B cell (primary cell): ENCODE results near the gene KATNAL1. TPM values are rescaled to one million over a fixed set of nuclear protein-coding genes. Genes with fewer than 3 reads are reported as not detected.

Experiments used
- ATAC-seq: fragments of 200-7000 bp; cut with Tn5 transposase; one replicate; pipeline ENCODE4 v1.10.0; 2021; ENCODE audit warnings: low read depth, mild to moderate bottlenecking, moderate number of reproducible peaks, moderate library complexity
- CTCF ChIA-PET: fragments of 350-600 bp; sonication (Branson Sonifier 250); formaldehyde crosslinking; loops from one replicate; lab custom pipeline; 2021; ENCODE audit warnings: antibody characterized with exemption, inconsistent platforms; lab: Charles Lee
- POLR2A ChIA-PET: fragments of 350-600 bp; sonication (Branson Sonifier 250); formaldehyde crosslinking; loops from one replicate; lab custom pipeline; 2021; ENCODE audit warnings: antibody characterized with exemption; lab: Charles Lee
- DNase-seq: peaks from one replicate; pipeline ENCODE4 v3.0.0; 2013
- H2AFZ ChIP-seq: 2 replicates; pipeline ENCODE4 v1.6.1; 2012; ENCODE audit warnings: mild to moderate bottlenecking, low read depth, low read length; ENCODE audit not compliant: insufficient read depth, poor library complexity, severe bottlenecking
- H3K27ac ChIP-seq, 2 donors: 1 replicate in 1 of 2; 2 replicates in 1 of 2; pipeline ENCODE4 v1.5.1; 2012 to 2013; ENCODE audit warnings: low read length in 2 of 2, mild to moderate bottlenecking in 2 of 2, moderate library complexity in 1 of 2
- H3K27me3 ChIP-seq, 4 experiments: fragments of 200-600 bp in 1 of 4; sonication (generic) in 1 of 4; replicated peaks in 1 of 4; 1 replicate in 2 of 4; 2 replicates in 2 of 4; pipeline versions ENCODE4 v1.6.1 to v1.7.0; 2013 to 2016; ENCODE audit warnings: low read length in 3 of 4, mild to moderate bottlenecking in 2 of 4, mixed read lengths in 1 of 4, moderate library complexity in 1 of 4; ENCODE audit not compliant: insufficient read depth in 4 of 4, control insufficient read depth in 3 of 4; ENCODE audit errors: control extremely low read depth in 1 of 4
- H3K36me3 ChIP-seq, 2 experiments: replicated peaks in 1 of 2; 1 replicate in 1 of 2; 2 replicates in 1 of 2; pipeline versions ENCODE4 v1.6.1 to v1.7.1; 2013; ENCODE audit warnings: low read length in 1 of 2; ENCODE audit not compliant: insufficient read depth in 2 of 2, control insufficient read depth in 1 of 2; ENCODE audit errors: control extremely low read depth in 1 of 2, extremely low read depth in 1 of 2
- H3K4me1 ChIP-seq, 2 donors: fragments of 200-600 bp in 1 of 2; sonication (generic) in 1 of 2; 1 replicate in 1 of 2; 2 replicates in 1 of 2; pipeline versions ENCODE4 v1.5.1 to v1.6.1; 2013 to 2017; ENCODE audit warnings: low read length in 2 of 2; ENCODE audit not compliant: control insufficient read depth in 2 of 2, insufficient read depth in 2 of 2
- H3K4me2 ChIP-seq: replicated peaks from 2 replicates; pipeline ENCODE3; 2012; ENCODE audit warnings: mild to moderate bottlenecking, low read depth, low read length; ENCODE audit not compliant: poor library complexity, severe bottlenecking
- H3K4me3 ChIP-seq, 5 experiments: fragments of 200-600 bp in 1 of 5; sonication (generic) in 1 of 5; 1 replicate in 3 of 5; 2 replicates in 2 of 5; pipeline versions ENCODE4 v1.5.1 to v1.7.0; 2011 to 2016; ENCODE audit warnings: low read length in 4 of 5, mild to moderate bottlenecking in 4 of 5, low read depth in 2 of 5, control low read depth in 1 of 5, moderate library complexity in 1 of 5; ENCODE audit not compliant: insufficient read depth in 1 of 5; ENCODE audit errors: control extremely low read depth in 1 of 5, extremely low read depth in 1 of 5
- H3K79me2 ChIP-seq: fragments of 200-600 bp; sonication (generic); one replicate; pipeline ENCODE4 v1.6.0; 2016; ENCODE audit warnings: low read length; ENCODE audit not compliant: control insufficient read depth, insufficient read depth
- H3K9ac ChIP-seq: fragments of 200-600 bp; sonication (generic); 2 replicates; pipeline ENCODE4 v1.6.1; 2017; ENCODE audit warnings: mild to moderate bottlenecking, low read length, moderate library complexity
- H3K9me3 ChIP-seq, 3 donors: one replicate each; pipeline versions ENCODE4 v1.6.1 to v1.7.1; 2013; ENCODE audit warnings: low read length in 2 of 3; ENCODE audit not compliant: control insufficient read depth in 2 of 3, insufficient read depth in 1 of 3; ENCODE audit errors: control extremely low read depth in 1 of 3
- H4K20me1 ChIP-seq: 2 replicates; pipeline ENCODE4 v1.6.0; 2012; ENCODE audit warnings: mild to moderate bottlenecking, low read length; ENCODE audit not compliant: insufficient read depth, control insufficient read depth, poor library complexity, severe bottlenecking
- H3K27ac Mint-ChIP-seq: one replicate; pipeline ENCODE4 v1.8.0; 2021; ENCODE audit warnings: mixed read lengths
- H3K27me3 Mint-ChIP-seq: one replicate; pipeline ENCODE4 v1.8.0; 2021; ENCODE audit warnings: mixed read lengths
- H3K4me1 Mint-ChIP-seq: one replicate; pipeline ENCODE4 v1.8.0; 2021; ENCODE audit warnings: mixed read lengths
- H3K4me3 Mint-ChIP-seq: one replicate; pipeline ENCODE4 v1.8.0; 2021; ENCODE audit warnings: mixed read lengths
- H3K9me3 Mint-ChIP-seq: one replicate; pipeline ENCODE4 v1.8.0; 2022; ENCODE audit warnings: mixed read lengths; ENCODE audit not compliant: insufficient read depth
- CTCF ChIP-seq: fragments of 200-600 bp; IDR thresholded peaks from one replicate; pipeline ENCODE4 v1.8.0; 2022; ENCODE audit warnings: antibody characterized with exemption, mild to moderate bottlenecking
- EZH2 ChIP-seq: IDR thresholded peaks from 2 replicates; pipeline ENCODE4 v1.6.1; 2012; ENCODE audit warnings: borderline replicate concordance, low read depth, mild to moderate bottlenecking, moderate library complexity, low read length; ENCODE audit not compliant: insufficient read depth, poor library complexity, severe bottlenecking
- WGBS: methylation state at CpG from one replicate; pipeline ENCODE4 v1.1.5; 2013; ENCODE audit warnings: missing lambda C conversion rate; ENCODE audit not compliant: insufficient coverage; 5-methylcytosine and 5-hydroxymethylcytosine counted together
- intact Hi-C: fragments of 100-400 bp; cut with micrococcal nuclease; formaldehyde crosslinking; loops from one replicate; pipeline ENCODE4 v1.10.0; 2022
- polyA plus RNA-seq: library from polyadenylated mRNA; depleted of rRNA; stranded (reverse); fragments of >200 nt; gene quantifications from 2 replicates; pipeline ENCODE4 v1.2.3, GENCODE V29; 2012
- total RNA-seq, 2 donors: library from RNA; stranded (reverse); fragments of 120-200 nt in 1 of 2; gene quantifications; 1 replicate in 1 of 2; 2 replicates in 1 of 2; pipeline versions ENCODE4 v1.2.3 to v1.2.4, GENCODE V29; 2013 to 2022

KATNAL1 gene
- total and polyA plus RNA-seq, 2 donors (not counting 1 experiment from before 2014, with no cell fraction given) = 2.7 to 21.9 TPM

- Histone ChIP-seq H3K4me2 (no peak overlapping the region), H3K36me3 (no peaks in the 10 kb centered on the region), H3K27ac (no peak overlapping the region), H3K79me2 (peaks cover 79% of the 10 kb centered on the region), H3K27me3 (no peaks in the 10 kb centered on the region), H3K9ac (no peak overlapping the region), H3K4me1 (peaks cover 3 to 5% of the 10 kb centered on the region in 2 donors), H2AFZ (no peak overlapping the region), H3K9me3 (no peaks in the 10 kb centered on the region), H3K4me3 (no peak overlapping the region), H4K20me1 (peaks cover 4% of the 10 kb centered on the region)
- TF ChIP-seq CTCF (no peak), EZH2 (no peak)
- DNase-seq (no peak), ATAC-seq (no peak)
- no peaks in the 10 kb centered on the region for H3K9me3 Mint-ChIP-seq
- no peak overlapping the region for H3K4me3 Mint-ChIP-seq
- no peaks in the 10 kb centered on the region for H3K27me3 Mint-ChIP-seq
- intact Hi-C loops = no loop called here
- H3K4me1 Mint-ChIP-seq = peaks cover 27% of the 10 kb centered on the region
- no peak overlapping the region for H3K27ac Mint-ChIP-seq
- CTCF ChIA-PET = no interaction called here
- POLR2A ChIA-PET = interaction anchor here (0.7 kb wide), 1 partner anchor 13 kb away, joined by 4 read pairs; no protein-coding TSS in a partner anchor
Observed at GRCh38 chr13:30292325-30292724, 15.0 kb downstream of the KATNAL1 start.

GRCh38 chr13:30290812-30291436 lies 16.4 kb downstream of the KATNAL1 start:
- H4K20me1 ChIP-seq = no peaks in the 10 kb centered on the region
- H3K27ac ChIP-seq = no peak overlapping the region
- H3K9me3 ChIP-seq = no peaks in the 10 kb centered on the region
- H3K4me2 ChIP-seq = no peak overlapping the region
- H3K4me1 ChIP-seq = peaks cover 3 to 5% of the 10 kb centered on the region in 2 donors
- no peaks in the 10 kb centered on the region for H3K27me3 ChIP-seq
- no peak overlapping the region for H3K4me3 Mint-ChIP-seq
- ATAC-seq (no peak), DNase-seq (no peak)
- no peaks in the 10 kb centered on the region for H3K36me3 ChIP-seq
- CTCF ChIA-PET = no interaction called here
- no peak overlapping the region for H2AFZ ChIP-seq
- TF ChIP-seq CTCF (no peak), EZH2 (no peak)
- WGBS = no CpG with 5 or more reads among the region's 4 CpGs
- H3K27ac Mint-ChIP-seq = no peak overlapping the region
- H3K9me3 Mint-ChIP-seq = no peaks in the 10 kb centered on the region
- peaks cover 71% of the 10 kb centered on the region for H3K79me2 ChIP-seq
- no peaks in the 10 kb centered on the region for H3K27me3 Mint-ChIP-seq
- POLR2A ChIA-PET = no interaction called here
- H3K4me1 Mint-ChIP-seq = peaks cover 29% of the 10 kb centered on the region
- no peak overlapping the region for H3K9ac ChIP-seq
- intact Hi-C loops = no loop called here
- no peak overlapping the region for H3K4me3 ChIP-seq
